H1 (cell line): ENCODE results near the gene S100A11. TPM values are rescaled to one million over a fixed set of nuclear protein-coding genes. Genes with fewer than 3 reads are reported as not detected.

Experiments
- CTBP2 ChIP-seq: IDR thresholded peaks from 2 replicates; pipeline ENCODE4 v1.7.0; 2011; ENCODE audit warnings: borderline replicate concordance, mild to moderate bottlenecking, moderate library complexity, mixed read lengths, low read length; ENCODE audit not compliant: insufficient read depth, insufficient read length
- EGR1 ChIP-seq: IDR thresholded peaks from 2 replicates; pipeline ENCODE4 v1.6.1; 2011; ENCODE audit warnings: low read depth, low read length, borderline replicate concordance
- EZH2 ChIP-seq: fragments of 200-600 bp; sonication (generic); IDR thresholded peaks from 2 replicates; pipeline ENCODE4 v1.7.1; 2012; ENCODE audit warnings: low read depth, mild to moderate bottlenecking, moderate library complexity, low read length, inconsistent platforms; ENCODE audit not compliant: severe bottlenecking
- GABPA ChIP-seq: IDR thresholded peaks from 2 replicates; pipeline ENCODE4 v1.6.1; 2011; ENCODE audit warnings: mild to moderate bottlenecking, low read length, moderate library complexity, borderline replicate concordance; ENCODE audit not compliant: insufficient read depth
- KDM1A ChIP-seq: fragments of 200-600, 300-600 bp; sonication (generic); IDR thresholded peaks from 2 replicates; pipeline ENCODE4 v1.7.1; 2016; ENCODE audit warnings: mild to moderate bottlenecking, low read length, borderline replicate concordance
- RNF2 ChIP-seq: fragments of 200-900, 300-1000 bp; sonication (generic); IDR thresholded peaks from 2 replicates; pipeline ENCODE4 v1.7.1; 2016; ENCODE audit warnings: borderline replicate concordance, low read depth, mild to moderate bottlenecking, antibody characterized with exemption, low read length; ENCODE audit not compliant: poor library complexity, severe bottlenecking; ENCODE audit errors: missing control alignments
- polyA plus RNA-seq, 7 experiments: library from polyadenylated mRNA; depleted of rRNA in 3 of 7; stranded (reverse) in 5 of 7; unstranded in 2 of 7; fragments of >200 nt in 5 of 7; fragments of 200-250 nt in 2 of 7; gene quantifications; 1 replicate in 5 of 7; 2 replicates in 1 of 7; 4 replicates in 1 of 7; pipeline versions ENCODE4 v1.2.1 to v1.2.3, GENCODE V29; 2011 to 2013; ENCODE audit warnings: missing spikeins in 2 of 7, mixed read lengths in 2 of 7
- total RNA-seq: library from RNA; stranded (reverse); fragmentation: NEBNext Ultra II Directional; extraction: Animal tissue kit (Norgen Biotek cat#: 25700); gene quantifications from 2 replicates; pipeline ENCODE4 v1.2.1, GENCODE V29; 2021
- TF ChIP-seq, protein P1 (sequence below): fragments of 300-600 bp; sonication (generic); IDR thresholded peaks from 2 replicates; pipeline ENCODE4 v1.7.1; 2012; ENCODE audit warnings: low read length, moderate library complexity, mild to moderate bottlenecking, inconsistent platforms; ENCODE audit not compliant: insufficient replicate concordance
- TF ChIP-seq, protein P2 (sequence below): IDR thresholded peaks from 2 replicates; pipeline ENCODE4 v1.6.1; 2012; ENCODE audit warnings: low read length, inconsistent platforms

S100A11 gene
- total and polyA plus RNA-seq, 2 of the 8 experiments (the other 6 are each of a cell fraction or from before 2014, with no cell fraction given), result 120 to 343 TPM

DNA sequence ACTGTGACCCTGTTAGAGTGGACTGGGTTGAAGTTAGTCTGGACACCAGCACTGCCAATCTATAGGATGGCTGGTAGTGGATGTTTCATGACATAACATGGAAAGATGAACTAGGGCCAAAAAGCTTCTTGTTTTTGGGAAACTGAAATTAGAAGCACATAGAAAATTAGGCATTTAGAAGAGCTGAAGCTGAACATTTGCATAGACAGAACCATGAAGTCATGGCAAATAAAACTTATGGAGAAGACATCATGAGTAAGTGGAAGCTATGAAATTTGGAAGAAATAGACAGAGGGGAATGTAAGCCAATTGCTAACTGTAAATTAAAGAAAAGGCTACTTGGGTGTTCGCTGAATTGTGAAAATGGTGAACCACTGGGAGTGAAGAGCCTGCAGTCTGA lies 2.7 kb upstream of the S100A11 start (continued):
- TF ChIP-seq, protein P1, sequence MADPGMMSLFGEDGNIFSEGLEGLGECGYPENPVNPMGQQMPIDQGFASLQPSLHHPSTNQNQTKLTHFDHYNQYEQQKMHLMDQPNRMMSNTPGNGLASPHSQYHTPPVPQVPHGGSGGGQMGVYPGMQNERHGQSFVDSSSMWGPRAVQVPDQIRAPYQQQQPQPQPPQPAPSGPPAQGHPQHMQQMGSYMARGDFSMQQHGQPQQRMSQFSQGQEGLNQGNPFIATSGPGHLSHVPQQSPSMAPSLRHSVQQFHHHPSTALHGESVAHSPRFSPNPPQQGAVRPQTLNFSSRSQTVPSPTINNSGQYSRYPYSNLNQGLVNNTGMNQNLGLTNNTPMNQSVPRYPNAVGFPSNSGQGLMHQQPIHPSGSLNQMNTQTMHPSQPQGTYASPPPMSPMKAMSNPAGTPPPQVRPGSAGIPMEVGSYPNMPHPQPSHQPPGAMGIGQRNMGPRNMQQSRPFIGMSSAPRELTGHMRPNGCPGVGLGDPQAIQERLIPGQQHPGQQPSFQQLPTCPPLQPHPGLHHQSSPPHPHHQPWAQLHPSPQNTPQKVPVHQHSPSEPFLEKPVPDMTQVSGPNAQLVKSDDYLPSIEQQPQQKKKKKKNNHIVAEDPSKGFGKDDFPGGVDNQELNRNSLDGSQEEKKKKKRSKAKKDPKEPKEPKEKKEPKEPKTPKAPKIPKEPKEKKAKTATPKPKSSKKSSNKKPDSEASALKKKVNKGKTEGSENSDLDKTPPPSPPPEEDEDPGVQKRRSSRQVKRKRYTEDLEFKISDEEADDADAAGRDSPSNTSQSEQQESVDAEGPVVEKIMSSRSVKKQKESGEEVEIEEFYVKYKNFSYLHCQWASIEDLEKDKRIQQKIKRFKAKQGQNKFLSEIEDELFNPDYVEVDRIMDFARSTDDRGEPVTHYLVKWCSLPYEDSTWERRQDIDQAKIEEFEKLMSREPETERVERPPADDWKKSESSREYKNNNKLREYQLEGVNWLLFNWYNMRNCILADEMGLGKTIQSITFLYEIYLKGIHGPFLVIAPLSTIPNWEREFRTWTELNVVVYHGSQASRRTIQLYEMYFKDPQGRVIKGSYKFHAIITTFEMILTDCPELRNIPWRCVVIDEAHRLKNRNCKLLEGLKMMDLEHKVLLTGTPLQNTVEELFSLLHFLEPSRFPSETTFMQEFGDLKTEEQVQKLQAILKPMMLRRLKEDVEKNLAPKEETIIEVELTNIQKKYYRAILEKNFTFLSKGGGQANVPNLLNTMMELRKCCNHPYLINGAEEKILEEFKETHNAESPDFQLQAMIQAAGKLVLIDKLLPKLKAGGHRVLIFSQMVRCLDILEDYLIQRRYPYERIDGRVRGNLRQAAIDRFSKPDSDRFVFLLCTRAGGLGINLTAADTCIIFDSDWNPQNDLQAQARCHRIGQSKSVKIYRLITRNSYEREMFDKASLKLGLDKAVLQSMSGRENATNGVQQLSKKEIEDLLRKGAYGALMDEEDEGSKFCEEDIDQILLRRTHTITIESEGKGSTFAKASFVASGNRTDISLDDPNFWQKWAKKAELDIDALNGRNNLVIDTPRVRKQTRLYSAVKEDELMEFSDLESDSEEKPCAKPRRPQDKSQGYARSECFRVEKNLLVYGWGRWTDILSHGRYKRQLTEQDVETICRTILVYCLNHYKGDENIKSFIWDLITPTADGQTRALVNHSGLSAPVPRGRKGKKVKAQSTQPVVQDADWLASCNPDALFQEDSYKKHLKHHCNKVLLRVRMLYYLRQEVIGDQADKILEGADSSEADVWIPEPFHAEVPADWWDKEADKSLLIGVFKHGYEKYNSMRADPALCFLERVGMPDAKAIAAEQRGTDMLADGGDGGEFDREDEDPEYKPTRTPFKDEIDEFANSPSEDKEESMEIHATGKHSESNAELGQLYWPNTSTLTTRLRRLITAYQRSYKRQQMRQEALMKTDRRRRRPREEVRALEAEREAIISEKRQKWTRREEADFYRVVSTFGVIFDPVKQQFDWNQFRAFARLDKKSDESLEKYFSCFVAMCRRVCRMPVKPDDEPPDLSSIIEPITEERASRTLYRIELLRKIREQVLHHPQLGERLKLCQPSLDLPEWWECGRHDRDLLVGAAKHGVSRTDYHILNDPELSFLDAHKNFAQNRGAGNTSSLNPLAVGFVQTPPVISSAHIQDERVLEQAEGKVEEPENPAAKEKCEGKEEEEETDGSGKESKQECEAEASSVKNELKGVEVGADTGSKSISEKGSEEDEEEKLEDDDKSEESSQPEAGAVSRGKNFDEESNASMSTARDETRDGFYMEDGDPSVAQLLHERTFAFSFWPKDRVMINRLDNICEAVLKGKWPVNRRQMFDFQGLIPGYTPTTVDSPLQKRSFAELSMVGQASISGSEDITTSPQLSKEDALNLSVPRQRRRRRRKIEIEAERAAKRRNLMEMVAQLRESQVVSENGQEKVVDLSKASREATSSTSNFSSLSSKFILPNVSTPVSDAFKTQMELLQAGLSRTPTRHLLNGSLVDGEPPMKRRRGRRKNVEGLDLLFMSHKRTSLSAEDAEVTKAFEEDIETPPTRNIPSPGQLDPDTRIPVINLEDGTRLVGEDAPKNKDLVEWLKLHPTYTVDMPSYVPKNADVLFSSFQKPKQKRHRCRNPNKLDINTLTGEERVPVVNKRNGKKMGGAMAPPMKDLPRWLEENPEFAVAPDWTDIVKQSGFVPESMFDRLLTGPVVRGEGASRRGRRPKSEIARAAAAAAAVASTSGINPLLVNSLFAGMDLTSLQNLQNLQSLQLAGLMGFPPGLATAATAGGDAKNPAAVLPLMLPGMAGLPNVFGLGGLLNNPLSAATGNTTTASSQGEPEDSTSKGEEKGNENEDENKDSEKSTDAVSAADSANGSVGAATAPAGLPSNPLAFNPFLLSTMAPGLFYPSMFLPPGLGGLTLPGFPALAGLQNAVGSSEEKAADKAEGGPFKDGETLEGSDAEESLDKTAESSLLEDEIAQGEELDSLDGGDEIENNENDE, result no peak
- TF ChIP-seq EGR1 (no peak), GABPA (no peak), RNF2 (no peak), KDM1A (no peak), EZH2 (no peak), CTBP2 (no peak)
- TF ChIP-seq, protein P2, sequence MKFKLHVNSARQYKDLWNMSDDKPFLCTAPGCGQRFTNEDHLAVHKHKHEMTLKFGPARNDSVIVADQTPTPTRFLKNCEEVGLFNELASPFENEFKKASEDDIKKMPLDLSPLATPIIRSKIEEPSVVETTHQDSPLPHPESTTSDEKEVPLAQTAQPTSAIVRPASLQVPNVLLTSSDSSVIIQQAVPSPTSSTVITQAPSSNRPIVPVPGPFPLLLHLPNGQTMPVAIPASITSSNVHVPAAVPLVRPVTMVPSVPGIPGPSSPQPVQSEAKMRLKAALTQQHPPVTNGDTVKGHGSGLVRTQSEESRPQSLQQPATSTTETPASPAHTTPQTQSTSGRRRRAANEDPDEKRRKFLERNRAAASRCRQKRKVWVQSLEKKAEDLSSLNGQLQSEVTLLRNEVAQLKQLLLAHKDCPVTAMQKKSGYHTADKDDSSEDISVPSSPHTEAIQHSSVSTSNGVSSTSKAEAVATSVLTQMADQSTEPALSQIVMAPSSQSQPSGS, result no peak
